HUDEP-2 (cell line): ENCODE results near the gene IGLL5.
"Not testable (repeated sequence)": the region's sequence is repeated elsewhere in the genome, so short reads cannot be mapped to it uniquely, and the experiment has no call there.

ENCODE experiments used
- DNase-seq, 76 experiments: peaks; one replicate each; lab custom pipeline; 2025; ENCODE audit not compliant: unreplicated experiment in 76 of 76; lab: John Stamatoyannopoulos, UW

IGLL5 gene

DNA sequence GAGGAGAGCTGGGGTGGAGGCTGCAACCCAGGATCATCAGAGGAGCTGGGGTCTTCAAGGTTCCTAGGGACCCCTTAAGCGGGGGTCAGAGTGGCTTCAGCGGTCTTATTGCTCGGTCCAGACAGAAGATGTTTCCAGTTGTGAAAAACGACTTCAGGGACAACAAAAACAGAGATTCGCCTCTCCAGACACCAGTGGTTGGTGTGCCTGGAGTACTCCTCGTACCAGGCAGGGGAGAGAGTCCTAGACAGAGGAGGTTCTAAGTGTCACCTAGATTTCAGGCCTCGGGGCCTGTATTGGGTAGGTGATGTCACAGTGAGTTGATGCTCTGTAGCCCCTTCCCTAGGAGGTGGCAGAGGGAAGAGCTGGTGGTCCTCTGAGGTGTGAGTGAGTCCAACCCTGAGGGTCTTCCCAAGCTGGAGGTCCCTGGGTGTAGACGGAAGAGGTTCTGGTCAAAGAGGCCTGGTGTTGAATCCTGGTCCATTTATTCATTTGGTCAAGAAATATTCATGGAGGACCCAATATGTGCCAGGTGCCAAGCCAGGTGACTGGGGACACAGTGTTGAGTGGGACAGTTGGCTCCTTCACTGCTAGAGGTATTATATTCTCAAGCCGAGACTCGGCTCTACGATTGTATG is 4.4 kb upstream of the IGLL5 start:
- DNase-seq = no peak

DNA sequence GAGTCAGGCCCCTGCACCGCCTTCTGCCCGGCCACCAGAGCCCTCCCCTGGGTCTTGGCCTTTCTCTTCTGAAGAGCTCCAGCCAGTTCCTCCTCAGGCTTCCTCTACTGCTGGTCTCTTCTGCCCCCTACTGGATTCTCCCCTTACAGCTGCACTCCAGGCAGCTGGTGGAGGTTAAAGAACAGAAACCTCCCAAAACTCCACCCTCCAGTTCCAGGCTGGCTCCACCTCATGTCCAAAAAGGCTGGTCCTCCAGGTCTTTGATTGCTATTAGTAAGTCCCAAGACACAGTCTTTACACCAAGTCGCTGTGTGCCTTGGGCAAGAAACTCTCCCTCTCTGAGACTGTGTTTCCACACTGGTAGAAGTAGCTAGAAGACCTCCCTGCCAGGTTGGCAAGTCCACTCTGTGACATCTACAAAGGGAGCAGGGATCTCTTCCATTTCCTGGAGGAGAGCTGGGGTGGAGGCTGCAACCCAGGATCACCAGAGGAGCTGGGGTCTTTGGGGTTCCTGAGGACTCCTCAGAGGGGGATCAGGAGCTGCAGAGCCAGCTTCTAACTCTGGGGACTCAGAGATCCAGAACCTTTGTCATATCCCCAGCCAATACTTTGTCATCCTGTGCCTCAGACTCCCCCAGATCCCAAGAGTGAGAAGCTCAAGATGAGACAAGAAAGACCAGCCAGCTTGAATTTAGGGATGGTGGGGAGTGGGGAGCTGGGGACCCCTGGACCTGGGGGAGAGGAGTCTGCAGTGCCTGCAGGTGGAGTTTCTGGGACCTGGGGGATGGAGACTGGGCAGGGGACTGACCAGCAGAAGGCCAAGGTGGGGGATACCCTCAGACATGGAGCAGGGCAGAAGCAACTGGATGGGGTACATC is 3.4 kb upstream of the IGLL5 start:
- peak in 53 of 76 experiments; percentile 4 to 79 (median 40) for DNase-seq

DNA sequence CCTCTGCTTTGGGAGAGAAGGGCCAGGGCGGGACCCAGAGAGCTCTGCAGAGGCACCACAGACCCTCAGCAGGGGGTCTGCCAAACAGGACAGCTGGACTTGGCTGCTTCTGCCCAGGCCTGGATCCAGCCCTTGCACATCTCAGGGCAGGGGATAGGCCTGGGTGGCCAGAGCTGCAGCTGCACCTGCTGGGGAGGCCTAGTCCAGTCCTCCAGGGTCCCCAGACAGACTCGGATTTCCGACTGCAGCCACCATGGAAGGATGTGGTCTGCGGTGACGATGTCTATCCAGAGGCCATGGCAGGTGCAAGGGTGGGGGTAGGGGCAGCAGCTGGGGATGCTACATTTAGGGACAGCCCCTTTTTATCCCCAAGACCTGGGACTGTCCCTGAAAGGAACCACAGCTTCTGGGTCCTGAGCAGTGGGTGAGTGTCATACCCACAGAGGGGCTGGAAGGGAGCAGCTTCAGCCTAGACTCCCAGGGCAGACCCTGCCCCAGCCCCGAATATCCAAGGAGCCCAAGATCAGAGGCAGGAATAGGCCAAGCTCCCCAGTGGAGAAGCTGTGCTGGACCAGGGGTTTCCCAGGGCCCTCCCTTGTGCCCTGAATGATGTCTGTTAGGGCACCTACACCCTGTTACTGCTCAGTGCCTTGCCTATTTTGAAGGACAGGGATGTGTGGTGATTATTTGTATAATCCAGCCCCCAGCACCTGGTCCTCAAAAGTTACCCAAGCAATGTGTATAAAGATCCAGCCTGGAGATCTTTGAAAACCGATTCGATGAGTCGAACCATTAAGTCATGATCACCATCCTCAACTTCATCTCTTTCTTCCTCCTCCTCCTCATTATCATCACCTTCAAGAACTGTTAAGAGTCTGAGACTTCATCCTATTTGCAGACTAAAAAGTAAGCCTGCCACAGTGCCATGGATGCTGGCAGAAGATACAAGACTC is 2.5 kb upstream of the IGLL5 start:
- no peak for DNase-seq

DNA sequence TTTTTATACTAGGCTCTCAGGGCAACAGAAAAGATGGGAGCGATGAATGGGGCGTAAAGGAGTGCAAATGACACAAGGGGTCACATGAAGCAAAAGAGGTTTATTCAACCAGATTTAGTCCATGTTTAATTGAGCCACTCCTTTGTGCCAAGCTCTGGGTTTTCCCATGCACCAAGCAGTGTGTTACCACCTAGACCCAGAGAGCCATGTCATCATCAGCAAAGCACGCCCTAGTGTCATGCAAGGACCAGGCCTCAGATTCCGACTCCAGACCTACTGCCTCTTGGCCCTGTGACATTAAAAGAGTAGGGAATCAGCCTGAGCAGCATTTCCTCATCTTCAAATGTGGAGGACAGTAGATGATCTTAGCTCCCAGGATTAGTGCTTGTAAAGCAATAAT is 1.1 kb upstream of the IGLL5 start:
- DNase-seq = no peak

DNA sequence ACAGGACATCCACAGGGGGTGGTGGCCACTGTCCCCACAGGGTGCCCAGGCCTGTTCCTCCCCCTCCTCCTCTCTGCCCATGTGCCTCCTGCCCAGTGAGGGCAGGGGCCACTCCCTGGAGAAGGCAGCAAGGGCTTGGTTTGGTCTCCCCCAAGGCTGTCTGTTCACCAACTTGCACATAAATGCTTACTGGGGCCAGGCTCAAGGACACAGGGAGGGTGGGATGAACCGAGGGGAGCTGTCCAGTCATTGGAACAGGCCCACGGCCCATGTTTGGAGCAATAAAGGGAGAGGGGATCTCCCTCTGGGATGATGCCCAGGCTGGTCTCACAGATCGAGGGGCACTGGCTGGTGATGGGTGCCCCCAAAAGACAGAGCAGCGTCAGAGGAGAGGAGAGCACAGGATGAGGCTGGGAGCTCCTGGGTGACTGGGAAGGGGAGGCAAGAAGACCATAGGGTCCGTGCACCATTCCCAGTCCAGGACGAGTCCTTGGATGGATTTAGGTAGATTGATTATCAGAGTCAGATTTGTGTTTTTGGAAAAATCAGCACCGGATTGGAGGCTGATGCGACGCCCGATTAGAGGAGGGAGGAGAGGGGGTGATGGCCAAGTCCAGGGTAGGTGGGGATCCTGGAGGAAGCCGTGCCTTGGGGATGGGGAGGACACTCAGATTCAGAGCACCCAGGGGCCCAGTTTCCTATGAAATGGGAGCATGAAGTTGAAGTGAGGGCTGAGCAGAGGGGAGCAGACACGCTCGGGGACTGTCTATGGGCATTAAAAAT is 1.1 kb downstream of the IGLL5 start:
- no peak for DNase-seq

DNA sequence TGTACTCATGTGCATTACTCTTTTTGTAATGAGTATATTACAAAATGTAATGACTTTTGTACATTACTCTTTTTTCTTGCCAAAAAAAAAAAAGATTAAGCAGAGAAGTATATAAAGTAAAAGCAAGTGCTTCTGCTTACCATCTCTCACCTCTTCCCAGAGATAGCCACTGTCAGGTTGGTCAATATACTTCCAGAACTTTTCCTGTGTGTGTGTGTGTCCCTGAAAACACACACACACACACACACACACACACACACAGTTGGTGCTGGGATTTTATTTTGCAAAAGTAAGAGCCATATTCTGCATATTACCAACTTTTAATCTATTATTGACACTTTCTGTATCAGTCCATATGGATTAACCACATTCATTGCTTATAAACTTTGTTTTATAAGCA is 2.5 kb downstream of the IGLL5 start:
- DNase-seq = no peak

DNA sequence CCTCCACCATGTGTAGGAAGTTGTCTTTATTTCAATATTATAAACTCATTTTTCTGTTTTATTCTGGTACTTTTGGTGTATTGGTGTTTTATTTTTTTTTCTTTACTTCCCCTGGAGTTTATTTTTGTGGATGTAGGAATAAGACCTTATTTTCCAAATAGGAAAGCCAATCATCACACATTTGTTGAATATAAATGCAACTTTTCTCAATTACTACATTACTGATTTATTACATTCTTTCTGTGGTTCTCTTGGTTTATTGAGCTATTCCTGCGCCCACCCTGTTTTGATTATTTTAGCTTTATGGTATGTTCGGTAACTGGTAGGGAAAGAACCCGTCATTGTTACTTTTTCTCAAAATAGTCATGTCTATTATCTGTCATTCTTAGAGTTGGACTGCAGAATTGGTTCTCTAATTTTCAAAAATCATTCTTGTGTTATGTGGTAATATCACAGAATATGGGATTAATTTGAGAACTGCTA is 3.6 kb downstream of the IGLL5 start:
- no peak for DNase-seq

DNA sequence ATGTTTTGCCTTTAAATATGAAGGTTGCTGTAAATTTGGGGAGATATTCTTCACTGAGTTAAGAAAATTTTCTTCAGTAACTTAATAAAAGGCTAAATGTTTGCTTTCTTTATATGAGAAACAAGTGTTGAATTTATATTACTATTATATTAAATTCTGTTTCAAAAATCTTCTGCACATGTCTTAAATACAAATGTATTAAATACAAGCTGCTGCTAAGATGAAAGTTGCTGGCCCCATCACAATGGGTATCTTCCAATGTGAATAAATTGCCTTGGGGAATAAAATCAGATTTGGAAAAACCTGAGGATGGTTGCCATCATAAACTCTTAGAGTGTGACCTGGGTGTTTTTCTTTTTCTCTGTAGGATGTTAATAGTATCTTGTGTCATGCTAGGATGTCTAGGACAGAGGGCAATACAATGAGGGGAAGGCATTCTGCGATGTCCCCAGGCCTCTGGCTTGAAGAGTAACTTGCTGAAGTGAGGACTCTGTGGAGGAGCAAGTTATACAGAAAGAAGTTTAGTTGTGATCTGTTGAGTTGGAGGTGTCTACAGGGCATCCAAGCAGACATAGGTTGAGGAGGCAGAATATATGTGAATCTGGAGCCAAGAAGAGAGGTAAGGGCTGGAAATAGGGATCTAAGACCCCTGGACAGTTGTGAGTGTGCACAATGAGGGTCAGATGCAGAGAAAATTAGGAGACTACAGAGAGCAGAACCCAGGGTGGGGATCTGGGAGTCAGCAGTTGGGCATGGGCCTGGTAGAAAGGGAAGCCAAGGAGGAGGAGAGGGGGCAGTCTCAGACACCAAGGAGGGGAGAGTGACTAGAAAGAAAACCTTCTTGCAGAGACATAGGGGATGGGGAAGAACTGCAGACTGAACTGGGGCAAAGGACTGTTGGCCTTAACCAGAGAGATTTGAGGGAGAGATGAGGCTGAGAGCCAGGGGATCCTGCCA is 4.8 kb downstream of the IGLL5 start:
- no peak for DNase-seq

DNA sequence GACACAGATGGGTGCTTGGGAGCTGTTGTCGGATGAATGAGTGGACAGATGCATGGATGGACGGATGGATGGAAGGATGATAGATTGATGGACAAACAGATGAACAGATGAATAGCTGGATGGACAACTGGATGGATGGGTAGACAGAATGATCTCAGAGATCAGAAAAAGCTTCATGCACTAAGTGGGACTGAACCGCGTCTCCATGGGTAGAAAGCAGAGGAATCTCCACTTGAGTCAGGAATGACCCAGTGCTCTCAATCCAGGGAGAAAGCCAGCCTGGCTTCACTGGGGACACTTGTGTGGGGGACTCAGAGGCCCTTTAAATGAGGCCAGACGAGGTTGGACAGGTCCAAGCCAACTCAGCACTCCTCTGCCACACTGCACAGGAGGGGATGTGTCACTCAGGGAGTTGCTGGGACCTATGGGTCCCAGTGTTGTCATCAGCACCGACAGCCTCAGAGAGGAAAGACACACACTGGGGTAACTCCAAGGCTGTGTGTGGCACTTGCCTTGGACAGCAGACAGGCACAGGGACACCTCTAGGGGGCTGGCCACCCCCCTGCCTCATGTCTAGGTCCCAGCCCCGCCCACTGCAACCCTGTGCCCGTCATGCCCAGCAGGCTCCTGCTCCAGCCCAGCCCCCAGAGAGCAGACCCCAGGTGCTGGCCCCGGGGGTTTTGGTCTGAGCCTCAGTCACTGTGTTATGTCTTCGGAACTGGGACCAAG is 5.6 kb downstream of the IGLL5 start:
- no peak for DNase-seq

DNA sequence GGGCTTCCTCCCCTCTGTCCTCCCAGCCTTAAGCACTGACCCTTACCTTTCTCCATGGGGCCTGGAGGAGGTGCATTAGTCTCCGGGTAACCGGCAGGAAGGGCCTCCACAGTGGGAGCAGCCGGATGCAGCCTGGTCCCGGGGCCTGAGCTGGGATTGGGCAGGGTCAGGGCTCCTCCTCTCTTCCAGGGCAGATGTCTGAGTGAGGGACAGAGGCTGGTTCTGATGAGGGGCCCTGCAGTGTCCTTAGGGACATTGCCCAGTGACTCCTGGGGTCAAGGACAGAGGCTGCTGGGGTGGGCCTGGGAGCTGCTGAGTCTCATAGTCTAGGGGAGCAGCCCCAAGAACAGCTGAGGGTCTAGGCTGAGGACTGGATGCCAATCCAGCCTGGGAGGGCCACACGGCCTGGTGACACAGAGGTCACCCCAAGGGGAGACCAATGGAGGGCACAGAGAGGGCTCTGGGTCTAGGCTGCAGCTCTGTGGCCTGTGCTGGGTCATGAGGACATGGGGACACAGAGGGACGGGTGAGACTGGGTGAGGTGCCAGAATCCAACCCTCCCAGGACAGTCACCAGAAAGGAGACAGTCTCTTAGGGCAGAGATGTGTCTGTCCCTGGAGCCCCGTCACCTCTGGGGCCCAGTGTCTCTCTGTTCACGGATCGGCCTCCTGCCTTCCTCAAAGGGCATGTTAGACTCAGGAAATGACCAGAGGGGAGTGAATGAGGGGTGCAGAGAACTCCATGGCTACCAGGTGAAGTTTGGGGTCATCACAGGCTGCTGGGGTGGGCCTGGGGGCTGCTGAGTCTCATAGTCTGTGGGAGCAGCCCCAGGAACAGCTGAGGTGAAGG is 6.5 kb downstream of the IGLL5 start:
- no peak for DNase-seq

DNA sequence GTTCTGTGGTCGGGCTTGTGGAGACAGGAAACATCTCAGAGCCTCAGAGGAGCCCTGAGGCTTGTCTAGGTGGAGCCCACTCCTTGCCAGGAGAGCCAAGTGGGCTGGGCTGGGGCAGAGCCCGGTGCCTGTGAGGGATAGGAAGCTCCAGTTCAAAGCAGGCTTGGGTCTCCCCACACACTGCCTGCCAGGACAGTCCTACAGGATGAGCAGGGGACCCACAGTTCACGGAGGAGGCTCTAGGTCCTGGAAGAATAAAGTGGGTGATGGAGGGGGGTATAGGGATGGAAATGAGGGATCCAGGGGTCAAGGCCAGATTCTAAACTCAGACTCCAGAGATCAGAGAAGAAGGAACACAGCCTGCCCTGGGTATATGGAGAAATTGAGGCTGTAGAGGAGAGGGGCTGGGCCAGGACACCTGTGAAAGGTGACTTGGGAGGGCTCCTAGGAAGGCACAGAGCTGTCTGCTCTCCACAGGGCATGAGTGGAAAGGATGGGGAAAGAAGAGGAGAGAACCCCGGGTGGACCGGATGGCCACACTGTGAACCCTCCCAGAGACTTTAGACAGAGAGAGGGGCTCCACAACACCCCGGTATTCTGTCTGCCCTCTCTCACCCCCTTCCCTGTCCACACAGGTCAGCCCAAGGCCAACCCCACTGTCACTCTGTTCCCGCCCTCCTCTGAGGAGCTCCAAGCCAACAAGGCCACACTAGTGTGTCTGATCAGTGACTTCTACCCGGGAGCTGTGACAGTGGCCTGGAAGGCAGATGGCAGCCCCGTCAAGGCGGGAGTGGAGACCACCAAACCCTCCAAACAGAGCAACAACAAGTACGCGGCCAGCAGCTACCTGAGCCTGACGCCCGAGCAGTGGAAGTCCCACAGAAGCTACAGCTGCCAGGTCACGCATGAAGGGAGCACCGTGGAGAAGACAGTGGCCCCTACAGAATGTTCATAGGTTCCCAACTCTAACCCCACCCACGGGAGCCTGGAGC is 7.4 kb downstream of the IGLL5 start:
- DNase-seq = no peak

DNA sequence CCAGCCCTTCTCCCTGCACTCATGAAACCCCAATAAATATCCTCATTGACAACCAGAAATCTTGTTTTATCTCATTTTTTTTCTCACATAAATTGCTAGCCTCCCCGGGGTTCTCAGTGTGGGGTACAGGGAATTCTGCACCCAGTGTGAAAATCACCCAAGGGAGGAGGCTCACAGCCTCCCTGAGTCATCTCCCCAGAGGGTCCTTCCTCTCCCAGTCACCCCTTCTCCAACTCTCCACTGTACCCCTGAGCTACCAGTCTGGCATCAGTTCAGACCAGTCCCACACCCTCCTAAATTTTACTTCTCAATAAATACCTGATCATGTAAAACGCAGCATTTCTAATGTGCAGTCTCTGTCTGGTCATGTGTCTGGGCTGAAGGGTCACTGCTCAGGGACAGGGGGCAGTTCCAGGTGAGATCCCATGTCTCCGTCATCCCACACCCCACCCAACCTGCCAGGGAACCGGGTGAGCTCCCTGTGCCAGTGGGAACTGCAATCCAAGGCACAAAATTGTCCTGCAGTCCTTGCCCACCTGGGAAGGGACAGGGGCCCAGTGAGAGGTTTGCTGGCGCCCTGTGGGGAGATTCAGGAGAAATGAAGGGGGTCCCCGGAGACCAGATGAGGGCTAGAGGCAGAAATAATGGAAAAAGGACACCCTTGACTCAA is 8.3 kb downstream of the IGLL5 start:
- DNase-seq = no peak

DNA sequence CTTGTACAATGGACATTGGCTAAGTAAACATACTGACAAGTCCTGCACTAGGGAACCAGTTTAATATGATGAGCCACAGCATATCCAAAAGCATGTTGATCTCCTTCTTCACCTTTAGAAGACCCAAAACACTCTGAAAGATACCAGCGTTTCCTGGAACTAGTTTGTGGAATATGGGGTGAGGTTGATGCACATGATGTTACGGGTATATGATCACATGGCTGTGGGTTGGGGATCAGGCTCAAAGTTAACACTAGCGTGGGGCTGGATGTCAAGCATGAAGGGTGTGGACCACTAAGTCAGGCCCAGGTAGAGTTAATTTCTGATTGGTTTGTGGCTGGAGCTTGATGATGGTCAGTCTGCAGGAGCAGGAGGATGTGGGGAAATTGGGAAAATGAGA is 9.0 kb downstream of the IGLL5 start:
- no peak for DNase-seq

DNA sequence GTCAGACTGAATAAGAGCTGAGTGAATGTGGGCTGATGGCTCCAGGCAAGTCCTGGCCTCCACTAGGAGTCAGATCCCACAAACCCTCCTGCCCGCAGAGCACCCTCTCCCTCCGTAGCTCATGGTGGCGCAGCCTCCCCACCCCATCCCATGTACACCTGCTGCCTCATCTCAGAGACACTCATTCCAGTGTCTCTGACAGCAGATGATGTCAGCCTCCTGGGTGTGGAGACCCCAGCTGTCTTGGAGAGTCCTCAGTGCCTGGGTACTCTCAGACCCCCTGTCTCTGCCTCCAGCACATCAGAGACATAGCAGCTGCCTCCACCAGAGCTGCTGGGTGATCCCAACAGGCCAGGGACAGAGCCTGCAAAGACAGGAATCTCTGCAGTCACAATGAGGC is 9.5 kb downstream of the IGLL5 start:
- no peak for DNase-seq

DNA sequence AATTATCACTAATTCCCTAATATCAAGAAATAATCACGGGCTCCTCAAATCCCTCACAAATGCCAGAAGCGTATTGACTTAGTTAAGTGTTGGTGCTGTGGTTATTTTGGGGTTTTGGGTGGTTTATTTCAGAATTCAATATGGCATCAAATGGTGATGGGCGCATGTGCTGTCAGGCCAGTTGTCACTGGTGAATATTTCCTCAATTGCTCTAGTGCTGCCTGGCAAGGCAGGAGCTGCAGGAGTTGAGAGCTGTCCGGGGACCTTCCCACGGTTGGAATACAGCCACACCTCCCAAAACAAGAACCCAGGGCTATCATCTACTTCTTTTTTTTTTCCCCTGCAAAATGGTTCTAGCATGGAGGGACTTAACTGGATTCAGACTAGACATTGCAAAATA is 10.3 kb downstream of the IGLL5 start:
- DNase-seq = no peak

DNA sequence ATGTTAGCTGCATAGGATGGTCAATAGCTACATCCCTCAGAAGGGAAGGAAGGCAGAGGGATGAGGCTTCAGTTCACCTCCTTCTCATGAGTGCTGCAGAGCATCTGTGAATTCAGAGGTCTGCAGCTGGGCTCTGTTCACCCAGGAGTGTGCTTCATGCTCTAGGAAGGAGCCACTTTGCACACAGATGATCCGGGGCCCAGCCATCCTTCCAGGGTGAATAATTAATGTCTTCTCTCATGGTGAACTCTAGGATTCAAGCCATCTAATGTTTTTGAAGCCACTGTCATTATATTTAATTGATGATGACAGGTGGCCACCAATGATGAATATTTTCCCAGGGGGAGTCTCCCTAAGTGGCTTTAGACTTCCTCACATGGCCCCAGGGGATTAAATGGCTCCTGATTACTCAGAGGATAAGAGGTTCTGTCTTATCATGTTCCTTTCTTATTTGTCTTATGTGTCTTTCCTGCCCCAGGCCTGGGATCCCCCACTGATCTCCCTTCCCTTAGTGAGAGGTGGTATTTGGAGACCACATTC is 10.9 kb downstream of the IGLL5 start:
- DNase-seq = not testable (repeated sequence)
